OCI-LY3 (cell line): ENCODE measurements around the gene KIF12.

ENCODE experiments used
- CTCF ChIP-seq: fragments of 200-600, 300-600 bp; sonication (generic); IDR thresholded peaks from 2 replicates; pipeline ENCODE4 v1.5.1; 2014; ENCODE audit warnings: antibody characterized with exemption, low read length, low read depth
- EZH2phosphoT487 ChIP-seq: fragments of 200-600 bp; shearing (Covaris generic); IDR thresholded peaks from 2 replicates; pipeline ENCODE4 v1.6.1; 2018; ENCODE audit warnings: antibody characterized with exemption, mixed run types, low read depth

GRCh38 chr9:114124666-114125475, 25.8 kb upstream of the KIF12 start:
- TF ChIP-seq CTCF (no peak), EZH2phosphoT487 (no peak)
